HCT116 (cell line): ENCODE data around the gene ZBED3. TPM values are rescaled to one million over a fixed set of nuclear protein-coding genes. Genes with fewer than 3 reads are reported as not detected.

ENCODE experiments used
- ATAC-seq: fragments of 200-7000 bp; cut with Tn5 transposase; 2 replicates; pipeline ENCODE4 v1.9.1; 2020; ENCODE audit warnings: mild to moderate bottlenecking, moderate library complexity
- BruUV-seq: library from RNA; stranded (reverse); fragments of 400-500 nt; replicated peaks from 2 replicates; lab custom pipeline; 2021; lab: Mats Ljungman, UMichigan
- CTCF ChIA-PET: fragments of 300-600 bp; sonication (Branson Sonifier 250); formaldehyde crosslinking; loops from one replicate; lab custom pipeline; 2021; ENCODE audit warnings: antibody characterized with exemption; lab: Charles Lee
- POLR2A ChIA-PET: fragments of 300-600, 350-600 bp; sonication (Branson Sonifier 250); formaldehyde crosslinking; loops from one replicate; lab custom pipeline; 2021; ENCODE audit warnings: antibody characterized with exemption; lab: Charles Lee
- RAD21 ChIA-PET, 2 experiments: fragments of 300-600 bp; sonication (Branson Sonifier 250); formaldehyde crosslinking; loops; one replicate each; lab custom pipeline; 2023; ENCODE audit warnings: low total read pairs in 2 of 2; ENCODE audit not compliant: uncharacterized antibody in 2 of 2, unreplicated experiment in 2 of 2, low non-redundant PET in 1 of 2; lab: Charles Lee
- DNase-seq: peaks from one replicate; pipeline ENCODE4 v3.0.0-alpha.2; 2010; ENCODE audit warnings: low read depth, low spot score
- H2AFZ ChIP-seq: fragments of 200-600 bp; shearing (Covaris generic), sonication (generic); 2 replicates; pipeline ENCODE4 v1.6.1; 2017; ENCODE audit warnings: low read depth, mixed run types, mixed read lengths, antibody characterized with exemption, low read length; ENCODE audit not compliant: poor library complexity, severe bottlenecking
- H3K27ac ChIP-seq: 2 replicates; pipeline ENCODE4 v1.5.1; 2012; ENCODE audit warnings: low read depth, low read length
- H3K27me3 ChIP-seq: fragments of 200-600 bp; sonication (generic); 2 replicates; pipeline ENCODE4 v1.6.1; 2016; ENCODE audit warnings: mixed run types, low read length, mixed read lengths; ENCODE audit not compliant: insufficient read depth
- H3K36me3 ChIP-seq, 2 experiments: fragments of 200-500 bp in 1 of 2; fragments of 200-600 bp in 1 of 2; sonication (Bioruptor generic) in 1 of 2; sonication (generic) in 1 of 2; 2 replicates each; pipeline versions ENCODE4 v1.5.1 to v1.6.1; 2014 to 2016; ENCODE audit warnings: low read length in 2 of 2, inconsistent platforms in 1 of 2, mixed read lengths in 1 of 2, mixed run types in 1 of 2; ENCODE audit not compliant: insufficient read depth in 2 of 2, control insufficient read depth in 1 of 2
- H3K4me1 ChIP-seq, 2 experiments: fragments of 200-600 bp in 1 of 2; sonication (generic) in 1 of 2; 2 replicates each; pipeline versions ENCODE4 v1.5.1 to v1.6.1; 2012 to 2017; ENCODE audit warnings: low read length in 2 of 2, inconsistent platforms in 1 of 2, mild to moderate bottlenecking in 1 of 2, mixed read lengths in 1 of 2, mixed run types in 1 of 2, moderate library complexity in 1 of 2; ENCODE audit not compliant: insufficient read depth in 2 of 2, control insufficient read depth in 1 of 2
- H3K4me2 ChIP-seq: fragments of 200-600 bp; sonication (generic); 2 replicates; pipeline ENCODE4 v1.6.1; 2017; ENCODE audit warnings: mixed run types, low read length, mixed read lengths
- H3K4me3 ChIP-seq, 2 experiments: fragments of 200-600 bp in 1 of 2; sonication (generic) in 1 of 2; replicated peaks in 1 of 2; 2 replicates each; pipeline ENCODE4 v1.5.1; 2011 to 2016; ENCODE audit warnings: low read length in 2 of 2, control low read depth in 1 of 2, low read depth in 1 of 2, mild to moderate bottlenecking in 1 of 2, mixed read lengths in 1 of 2, mixed run types in 1 of 2
- H3K79me2 ChIP-seq: fragments of 200-600 bp; sonication (generic); 2 replicates; pipeline ENCODE4 v1.6.1; 2017; ENCODE audit warnings: mild to moderate bottlenecking, mixed run types, low read length, moderate library complexity, mixed read lengths; ENCODE audit not compliant: insufficient read depth
- H3K9ac ChIP-seq: fragments of 200-600 bp; sonication (generic); 2 replicates; pipeline ENCODE4 v1.6.1; 2016; ENCODE audit warnings: low read length, mixed read lengths
- H3K9me2 ChIP-seq: fragments of 200-600 bp; sonication (generic), shearing (Covaris generic); 2 replicates; pipeline ENCODE4 v1.6.1; 2017; ENCODE audit warnings: mixed run types, mild to moderate bottlenecking, moderate library complexity; ENCODE audit not compliant: insufficient read depth
- H3K9me3 ChIP-seq, 2 experiments: fragments of 200-500 bp in 1 of 2; fragments of 200-600 bp in 1 of 2; sonication (Bioruptor generic) in 1 of 2; sonication (generic) in 1 of 2; 2 replicates each; pipeline ENCODE4 v1.6.1; 2014 to 2017; ENCODE audit warnings: low read length in 2 of 2, mixed read lengths in 2 of 2, inconsistent platforms in 1 of 2, low read depth in 1 of 2, mild to moderate bottlenecking in 1 of 2, mixed run types in 1 of 2, moderate library complexity in 1 of 2; ENCODE audit not compliant: control insufficient read depth in 1 of 2, insufficient read depth in 1 of 2
- H4K20me1 ChIP-seq: fragments of 200-600 bp; sonication (generic), shearing (Covaris generic); 2 replicates; pipeline ENCODE4 v1.6.1; 2017; ENCODE audit warnings: mixed run types, mild to moderate bottlenecking, moderate library complexity; ENCODE audit not compliant: insufficient read depth
- CEBPB ChIP-seq: IDR thresholded peaks from 2 replicates; pipeline ENCODE4 v1.6.1; 2012; ENCODE audit warnings: low read depth
- EGR1 ChIP-seq: IDR thresholded peaks from 2 replicates; pipeline ENCODE4 v1.6.1; 2012; ENCODE audit warnings: low read depth
- ELF1 ChIP-seq: IDR thresholded peaks from 2 replicates; pipeline ENCODE4 v1.6.1; 2012; ENCODE audit warnings: low read depth, borderline replicate concordance
- EZH2phosphoT487 ChIP-seq: fragments of 200-600 bp; IDR thresholded peaks from 2 replicates; pipeline ENCODE4 v1.6.1; 2018; ENCODE audit warnings: antibody characterized with exemption, borderline replicate concordance
- SIN3A ChIP-seq: IDR thresholded peaks from 2 replicates; pipeline ENCODE4 v1.6.1; 2012; ENCODE audit warnings: low read depth
- YY1 ChIP-seq: IDR thresholded peaks from 2 replicates; pipeline ENCODE4 v1.6.1; 2011; ENCODE audit warnings: low read length, low read depth, moderate library complexity, mild to moderate bottlenecking; ENCODE audit not compliant: insufficient replicate concordance; ENCODE audit errors: extremely low read depth
- ZFX ChIP-seq: fragments of 450-650 bp; IDR thresholded peaks from 2 replicates; pipeline ENCODE4 v1.6.1; 2017
- intact Hi-C: fragments of 100-400 bp; cut with micrococcal nuclease; formaldehyde crosslinking; loops from 2 replicates; pipeline ENCODE4 v1.10.0; 2022
- total RNA-seq: library from RNA; stranded (reverse); gene quantifications from one replicate; pipeline ENCODE4 v1.2.1, GENCODE V29; 2021; ENCODE audit not compliant: unreplicated experiment
- TF ChIP-seq, protein P1 (sequence below): IDR thresholded peaks from 2 replicates; pipeline ENCODE4 v1.6.1; 2012
- TF ChIP-seq, protein P2 (sequence below): IDR thresholded peaks from 2 replicates; pipeline ENCODE4 v1.6.1; 2011; ENCODE audit warnings: mild to moderate bottlenecking, low read length, moderate library complexity; ENCODE audit not compliant: insufficient replicate concordance; ENCODE audit errors: extremely low read depth
- TF ChIP-seq, protein P3 (sequence below): IDR thresholded peaks from 2 replicates; pipeline ENCODE4 v1.6.1; 2012

The ZBED3 gene
- total RNA-seq, 1 experiment from 2014 or later: 12.7 TPM

DNA sequence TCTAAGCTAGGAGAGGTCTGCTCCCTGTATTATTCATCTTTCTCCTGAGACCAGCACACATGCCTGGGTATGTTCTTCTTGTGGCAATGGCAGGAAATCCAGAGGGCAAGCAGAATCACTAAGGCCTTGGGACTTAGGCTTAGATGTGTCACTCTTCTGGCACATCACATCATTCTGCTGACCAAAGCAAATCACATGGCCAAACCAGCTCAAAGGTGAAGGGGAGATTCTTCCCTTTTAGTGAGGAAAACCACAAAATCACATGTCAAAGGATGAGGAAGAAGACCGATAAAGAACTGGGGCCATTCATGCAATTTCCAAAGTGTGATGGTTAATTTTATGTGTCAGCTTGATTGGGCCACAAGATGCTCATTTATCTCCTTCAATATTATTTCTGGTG is 62.6 kb downstream of the ZBED3 start:
- H3K79me2 ChIP-seq: no peaks in the 10 kb centered on the region
- no peak for DNase-seq
- TF ChIP-seq EGR1 (no peak), EZH2phosphoT487 (no peak), SIN3A (no peak), ELF1 (no peak), CEBPB (no peak), YY1 (no peak), ZFX (no peak)
- TF ChIP-seq, protein P1, sequence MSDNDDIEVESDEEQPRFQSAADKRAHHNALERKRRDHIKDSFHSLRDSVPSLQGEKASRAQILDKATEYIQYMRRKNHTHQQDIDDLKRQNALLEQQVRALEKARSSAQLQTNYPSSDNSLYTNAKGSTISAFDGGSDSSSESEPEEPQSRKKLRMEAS: no peak
- TF ChIP-seq, protein P2, sequence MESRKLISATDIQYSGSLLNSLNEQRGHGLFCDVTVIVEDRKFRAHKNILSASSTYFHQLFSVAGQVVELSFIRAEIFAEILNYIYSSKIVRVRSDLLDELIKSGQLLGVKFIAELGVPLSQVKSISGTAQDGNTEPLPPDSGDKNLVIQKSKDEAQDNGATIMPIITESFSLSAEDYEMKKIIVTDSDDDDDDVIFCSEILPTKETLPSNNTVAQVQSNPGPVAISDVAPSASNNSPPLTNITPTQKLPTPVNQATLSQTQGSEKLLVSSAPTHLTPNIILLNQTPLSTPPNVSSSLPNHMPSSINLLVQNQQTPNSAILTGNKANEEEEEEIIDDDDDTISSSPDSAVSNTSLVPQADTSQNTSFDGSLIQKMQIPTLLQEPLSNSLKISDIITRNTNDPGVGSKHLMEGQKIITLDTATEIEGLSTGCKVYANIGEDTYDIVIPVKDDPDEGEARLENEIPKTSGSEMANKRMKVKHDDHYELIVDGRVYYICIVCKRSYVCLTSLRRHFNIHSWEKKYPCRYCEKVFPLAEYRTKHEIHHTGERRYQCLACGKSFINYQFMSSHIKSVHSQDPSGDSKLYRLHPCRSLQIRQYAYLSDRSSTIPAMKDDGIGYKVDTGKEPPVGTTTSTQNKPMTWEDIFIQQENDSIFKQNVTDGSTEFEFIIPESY: no peak
- TF ChIP-seq, protein P3, sequence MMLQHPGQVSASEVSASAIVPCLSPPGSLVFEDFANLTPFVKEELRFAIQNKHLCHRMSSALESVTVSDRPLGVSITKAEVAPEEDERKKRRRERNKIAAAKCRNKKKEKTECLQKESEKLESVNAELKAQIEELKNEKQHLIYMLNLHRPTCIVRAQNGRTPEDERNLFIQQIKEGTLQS: no peak
- TF ChIP-seq, all 23 proteins: peak for 0
- Histone ChIP-seq H3K27me3 (no peaks in the 10 kb centered on the region), H4K20me1 (no peaks in the 10 kb centered on the region), H3K4me3 (no peak overlapping the region), H3K27ac (no peak overlapping the region), H3K4me2 (no peak overlapping the region), H3K36me3 (0 out of 4 replicates have a peak, but pooled peaks cover 0 to 6% of the 10 kb centered on the region in 2 experiments), H2AFZ (no peak overlapping the region), H3K4me1 (peaks cover 0 to under 1% of the 10 kb centered on the region in 2 experiments; a peak in 1 of 4 replicates), H3K9me2 (no peaks in the 10 kb centered on the region), H3K9ac (no peak overlapping the region), H3K9me3 (peaks cover 3 to 14% of the 10 kb centered on the region in 2 experiments; a peak in 2 of 4 replicates)
- no peak for ATAC-seq
- POLR2A ChIA-PET: no interaction called here
- intact Hi-C loops: no loop called here
- BruUV-seq: no TSS peak
- CTCF ChIA-PET: interaction anchor here (1.5 kb wide), 1 partner anchor 9 kb away, joined by 4 read pairs; no protein-coding TSS in a partner anchor
- RAD21 ChIA-PET: no interaction called here
